ENCODE results near the gene ELP1.

ELP1 gene

GRCh38 chr9:108835831-108836230 is 98.1 kb downstream of the ELP1 start:
- peak; percentile 76 for DNase-seq (ENCODE audit: low read depth, low spot score)
- H3K27ac ChIP-seq = peak overlapping the region; percentile 99

GRCh38 chr9:108834959-108835665 is 98.8 kb downstream of the ELP1 start:
- H3K27ac ChIP-seq = peak overlapping the region; percentile 99
- peak; percentile 85 for DNase-seq (ENCODE audit: low read depth, low spot score)

- peak overlapping the region; percentile 76 for H3K27ac ChIP-seq
- DNase-seq (ENCODE audit: low read depth, low spot score) = no peak
These were observed 101.8 kb downstream of the ELP1 start for GRCh38 chr9:108832179-108832500.

GRCh38 chr9:108831496-108832178 is 102.3 kb downstream of the ELP1 start:
- H3K27ac ChIP-seq = peak overlapping the region; percentile 76
- peak; percentile 55 for DNase-seq (ENCODE audit: low read depth, low spot score)

GRCh38 chr9:108830272-108830671 is 103.7 kb downstream of the ELP1 start:
- DNase-seq (ENCODE audit: low read depth, low spot score) = peak; percentile 64
- H3K27ac ChIP-seq = peak overlapping the region; percentile 76

GRCh38 chr9:108823829-108824228 is 110.1 kb downstream of the ELP1 start:
- no peak overlapping the region for H3K27ac ChIP-seq
- DNase-seq (ENCODE audit: low read depth, low spot score) = no peak
